Thyroid gland (tissue), 4 donors: ENCODE measurements around the gene EMP2. TPM values are rescaled to one million over a fixed set of nuclear protein-coding genes. Genes with fewer than 3 reads are reported as not detected.
A peak's percentile ranks its signal among the peaks of the same experiment; 100 is the strongest.

ENCODE experiments used
- DNase-seq, 2 donors: peaks; one replicate each; pipeline ENCODE4 v3.0.0-alpha.2; 2019
- H3K27ac ChIP-seq, 3 donors: fragments of 200-600 bp; sonication (generic); 1 replicate in 2 of 3; 2 replicates in 1 of 3; pipeline ENCODE4 v1.5.1; 2016 to 2019; ENCODE audit warnings: mild to moderate bottlenecking in 1 of 3, moderate library complexity in 1 of 3
- H3K27me3 ChIP-seq: fragments of 200-600 bp; sonication (generic); one replicate; pipeline ENCODE4 v1.5.1; 2019
- H3K36me3 ChIP-seq, 2 donors: fragments of 200-600 bp; sonication (generic); one replicate each; pipeline ENCODE4 v1.5.1; 2016 to 2019
- H3K4me1 ChIP-seq, 2 donors: fragments of 200-600 bp; sonication (generic); one replicate each; pipeline ENCODE4 v1.5.1; 2017 to 2019
- H3K4me3 ChIP-seq, 3 donors: fragments of 200-600 bp; sonication (generic); replicated peaks in 1 of 3; 1 replicate in 2 of 3; 2 replicates in 1 of 3; pipeline ENCODE4 v1.5.1; 2016; ENCODE audit warnings: mild to moderate bottlenecking in 1 of 3
- H3K9me3 ChIP-seq: fragments of 200-600 bp; sonication (generic); one replicate; pipeline ENCODE4 v1.5.1; 2017
- CTCF ChIP-seq, 6 experiments: fragments of 200-600 bp in 3 of 6; fragments of 450-650 bp in 3 of 6; sonication (generic) in 3 of 6; IDR thresholded peaks; one replicate each; pipeline ENCODE4 v1.5.1; 2016 to 2019; ENCODE audit warnings: antibody characterized with exemption in 6 of 6, mild to moderate bottlenecking in 2 of 6, inconsistent platforms in 1 of 6, moderate library complexity in 1 of 6
- POLR2A ChIP-seq, 2 donors: fragments of 450-650 bp; IDR thresholded peaks; one replicate each; pipeline ENCODE4 v1.6.1; 2017; ENCODE audit warnings: antibody characterized with exemption in 2 of 2, mild to moderate bottlenecking in 2 of 2, moderate library complexity in 1 of 2
- WGBS, 2 donors: methylation state at CpG; one replicate each; pipeline ENCODE4 v1.1.5; 2017; 5-methylcytosine and 5-hydroxymethylcytosine counted together
- intact Hi-C: fragments of 100-400 bp; cut with DNase I; formaldehyde crosslinking; loops from one replicate; pipeline ENCODE4 v1.15.1; 2023
- total RNA-seq, 4 donors: library from RNA; depleted of rRNA; stranded (reverse); fragments of >200 nt; gene quantifications; one replicate each; pipeline ENCODE4 v1.2.3, GENCODE V29; 2016

Gene EMP2
- total RNA-seq, 4 donors from 2014 or later: 17.9 to 37.5 (median 23.1) TPM

- Histone ChIP-seq H3K36me3 (no peaks in the 10 kb centered on the region), H3K27me3 (no peaks in the 10 kb centered on the region), H3K9me3 (no peaks in the 10 kb centered on the region), H3K4me3 (no peak overlapping the region), H3K4me1 (peaks cover 14 to 15% of the 10 kb centered on the region in 2 donors), H3K27ac (no peak overlapping the region)
- no peak for DNase-seq
- intact Hi-C loops: no loop called here
- TF ChIP-seq CTCF (IDR thresholded peaks at IDR 0.05) (no peak), POLR2A (IDR thresholded peaks at IDR 0.05) (no peak)
- WGBS, 2 donors: 65 to 71% methylated on average over 12 of the region's 12 CpGs
Measured at GRCh38 chr16:10617662-10618420, 37.4 kb upstream of the EMP2 start.

DNA sequence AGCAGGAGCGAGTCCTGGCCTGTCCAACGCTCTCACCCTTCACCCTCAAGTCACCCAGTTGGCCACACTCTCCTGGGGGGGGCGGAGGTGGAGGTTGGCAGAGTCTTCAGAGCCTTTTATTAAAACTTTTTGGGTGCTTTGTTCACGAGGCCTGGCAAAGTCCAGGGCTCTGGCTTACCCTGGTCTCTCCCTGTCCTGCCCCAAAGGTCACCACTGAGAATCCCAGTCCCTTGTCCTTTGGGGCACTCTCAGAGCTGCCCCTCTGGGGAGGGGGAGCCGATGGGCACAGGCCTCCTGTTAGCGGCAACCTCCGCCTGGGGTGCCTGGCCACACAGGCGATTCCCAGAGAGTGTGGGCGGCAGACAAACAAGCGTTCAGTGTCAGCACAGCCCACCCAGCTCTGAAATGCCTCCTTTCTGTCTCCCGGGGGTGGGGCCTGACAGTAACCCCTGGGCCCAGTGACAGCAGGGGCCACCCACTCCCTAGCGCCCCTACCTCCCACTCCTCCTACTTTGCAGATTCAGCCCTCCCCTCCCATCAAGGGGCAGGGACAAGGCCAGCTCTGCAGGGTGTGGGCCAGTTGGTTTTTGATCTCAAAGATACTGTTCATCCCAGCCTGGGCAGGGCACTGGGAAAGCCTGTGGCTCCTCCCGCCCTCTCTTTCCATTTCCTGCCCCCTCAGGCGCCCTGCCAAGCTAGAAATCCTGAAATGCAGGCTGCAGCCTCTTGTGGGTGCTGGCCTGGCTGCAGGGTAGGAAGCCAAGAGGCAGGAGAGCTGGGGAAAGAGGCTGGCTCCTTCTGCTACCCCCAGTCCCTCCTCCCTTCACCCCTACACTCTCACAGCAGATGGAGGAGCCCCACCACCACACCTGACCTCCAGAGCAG lies 36.6 kb upstream of the EMP2 start:
- Histone ChIP-seq H3K4me1 (peaks cover 14 to 15% of the 10 kb centered on the region in 2 donors), H3K27ac (peak overlapping the region in 1 of 3 donors; percentile 5), H3K4me3 (no peak overlapping the region)

DNA sequence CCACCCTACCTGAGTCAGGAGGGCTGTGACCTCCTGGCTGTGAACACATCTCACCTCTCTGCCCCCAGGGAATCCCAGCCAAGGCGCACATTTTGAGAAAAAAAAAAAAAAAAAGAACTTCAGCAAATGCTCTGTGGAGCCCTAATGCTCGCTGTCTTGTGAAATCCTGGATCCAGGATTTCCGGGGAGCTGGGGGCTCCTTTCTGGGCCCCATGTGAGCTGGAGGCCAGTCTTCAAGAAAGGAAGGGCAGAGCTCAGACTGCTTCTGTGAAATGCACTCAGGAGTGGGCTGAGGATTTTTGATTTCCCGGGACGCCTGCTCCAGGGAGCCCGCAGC lies 36.0 kb upstream of the EMP2 start:
- 72% methylated on average over 6 of the region's 6 CpGs for WGBS, 2 donors
- Histone ChIP-seq H3K36me3 (no peaks in the 10 kb centered on the region), H3K27me3 (no peaks in the 10 kb centered on the region), H3K9me3 (no peaks in the 10 kb centered on the region), H3K4me1 (peaks cover 14 to 15% of the 10 kb centered on the region in 2 donors), H3K4me3 (no peak overlapping the region), H3K27ac (no peak overlapping the region)
- intact Hi-C loops: no loop called here
- DNase-seq: no peak
- TF ChIP-seq POLR2A (IDR thresholded peaks at IDR 0.05): no peak
- TF ChIP-seq CTCF (IDR thresholded peaks at IDR 0.05): no peak

More for the DNA sequence above, 36.6 kb upstream of the EMP2 start:
- 13 to 38% methylated on average over 6 to 12 of the region's 14 CpGs for WGBS, 2 donors
- TF ChIP-seq CTCF (IDR thresholded peaks at IDR 0.05) (peak in 2 of 6 experiments; percentile 24 to 29), POLR2A (IDR thresholded peaks at IDR 0.05) (no peak)
- intact Hi-C loops: no loop called here
- Histone ChIP-seq H3K27me3 (no peaks in the 10 kb centered on the region), H3K36me3 (no peaks in the 10 kb centered on the region), H3K9me3 (no peaks in the 10 kb centered on the region)
- DNase-seq: peak; percentile 62 to 81

DNA sequence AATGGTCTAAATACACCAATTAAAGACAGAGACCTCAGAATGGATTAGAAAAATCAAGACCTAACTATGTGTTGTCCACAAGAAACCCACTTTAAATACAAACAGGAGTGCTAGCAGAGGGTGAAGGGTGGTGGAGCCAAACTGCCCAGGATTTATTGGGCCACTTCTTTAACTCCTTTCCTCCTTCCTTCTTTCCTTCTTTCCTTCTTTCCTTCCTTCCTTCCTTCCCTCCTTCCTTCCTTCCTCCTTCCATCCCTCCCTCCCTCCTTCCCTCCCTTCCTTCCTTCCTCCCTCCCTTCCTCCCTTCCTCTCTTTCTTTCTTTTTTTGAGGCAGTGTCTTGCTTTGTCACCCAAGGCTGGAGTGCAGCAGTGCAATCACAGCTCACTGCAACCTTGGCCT lies 34.3 kb upstream of the EMP2 start:
- no peak overlapping the region for H3K27ac ChIP-seq
- TF ChIP-seq POLR2A (IDR thresholded peaks at IDR 0.05): no peak
- TF ChIP-seq CTCF (IDR thresholded peaks at IDR 0.05): no peak
- intact Hi-C loops: no loop called here
- DNase-seq: no peak
- H3K9me3 ChIP-seq: no peaks in the 10 kb centered on the region
- no peaks in the 10 kb centered on the region for H3K27me3 ChIP-seq
- no peaks in the 10 kb centered on the region for H3K36me3 ChIP-seq
- no peak overlapping the region for H3K4me3 ChIP-seq
- peaks cover 14 to 15% of the 10 kb centered on the region in 2 donors for H3K4me1 ChIP-seq
